ENCODE data around the gene SLC66A1. TPM values are rescaled to one million over a fixed set of nuclear protein-coding genes. Genes with fewer than 3 reads are reported as not detected.

The SLC66A1 gene
- total RNA-seq, 2 donors from 2014 or later: 24.4 to 49.6 TPM

GRCh38 chr1:19371226-19372135 is 59.4 kb downstream of the SLC66A1 start:
- 89% methylated on average over 23 of the region's 23 CpGs for WGBS
- H3K27ac ChIP-seq: no peak overlapping the region
- peaks cover 0 to 4% of the 10 kb centered on the region in 2 donors for H3K36me3 ChIP-seq
- H3K4me3 ChIP-seq: no peak overlapping the region
- no peak for TF ChIP-seq POLR2A (IDR thresholded peaks at IDR 0.05)
- DNase-seq (ENCODE audit: low spot score): no peak
- H3K27me3 ChIP-seq (replicated peaks; ENCODE audit: insufficient read depth): no peaks in the 10 kb centered on the region
- no peaks in the 10 kb centered on the region for H3K9me3 ChIP-seq
- peaks cover 4% of the 10 kb centered on the region for H3K4me1 ChIP-seq (replicated peaks)
- intact Hi-C loops (cut with DNase I): no loop called here

GRCh38 chr1:19372136-19372514 is 60.0 kb downstream of the SLC66A1 start:
- no peak for DNase-seq (ENCODE audit: low spot score)
- intact Hi-C loops (cut with DNase I): no loop called here
- TF ChIP-seq CTCF (IDR thresholded peaks at IDR 0.05) (no peak), POLR2A (IDR thresholded peaks at IDR 0.05) (no peak), POLR2AphosphoS5 (IDR thresholded peaks at IDR 0.05) (no peak)
- WGBS: 33% methylated on average over 5 of the region's 5 CpGs
- H3K9me3 ChIP-seq: no peaks in the 10 kb centered on the region
- H3K4me3 ChIP-seq: no peak overlapping the region
- peaks cover 4% of the 10 kb centered on the region for H3K4me1 ChIP-seq (replicated peaks)
- peaks cover 0 to 4% of the 10 kb centered on the region in 2 donors for H3K36me3 ChIP-seq
- H3K27ac ChIP-seq: no peak overlapping the region
- H3K27me3 ChIP-seq (replicated peaks; ENCODE audit: insufficient read depth): no peaks in the 10 kb centered on the region

- intact Hi-C loops (cut with DNase I): no loop called here
- WGBS: 84% methylated on average over 7 of the region's 7 CpGs
- Histone ChIP-seq H3K36me3 (peaks cover 0 to 4% of the 10 kb centered on the region in 2 donors), H3K4me1 (replicated peaks) (peaks cover 4% of the 10 kb centered on the region), H3K27me3 (replicated peaks; ENCODE audit: insufficient read depth) (no peaks in the 10 kb centered on the region), H3K27ac (peak overlapping the region in 1 of 2 donors; percentile 42), H3K9me3 (no peaks in the 10 kb centered on the region), H3K4me3 (no peak overlapping the region)
- TF ChIP-seq CTCF (IDR thresholded peaks at IDR 0.05): no peak
- DNase-seq (ENCODE audit: low spot score): no peak
These were observed 60.5 kb downstream of the SLC66A1 start for GRCh38 chr1:19372602-19373001.

- DNase-seq (ENCODE audit: low spot score): no peak
- peaks cover 0 to 4% of the 10 kb centered on the region in 2 donors for H3K36me3 ChIP-seq
- intact Hi-C loops (cut with DNase I): no loop called here
- H3K27me3 ChIP-seq (replicated peaks; ENCODE audit: insufficient read depth): no peaks in the 10 kb centered on the region
- TF ChIP-seq CTCF (IDR thresholded peaks at IDR 0.05): no peak
- TF ChIP-seq POLR2AphosphoS5 (IDR thresholded peaks at IDR 0.05): no peak
- TF ChIP-seq POLR2A (IDR thresholded peaks at IDR 0.05): no peak
- peaks cover 4% of the 10 kb centered on the region for H3K4me1 ChIP-seq (replicated peaks)
- H3K9me3 ChIP-seq: no peaks in the 10 kb centered on the region
- H3K27ac ChIP-seq: peak overlapping the region in 1 of 2 donors; percentile 42
- H3K4me3 ChIP-seq: no peak overlapping the region
- 74% methylated on average over 15 of the region's 15 CpGs for WGBS
These were observed 61.3 kb downstream of the SLC66A1 start for GRCh38 chr1:19373211-19374082.

- no peak for DNase-seq (ENCODE audit: low spot score)
- TF ChIP-seq POLR2AphosphoS5 (IDR thresholded peaks at IDR 0.05) (no peak), POLR2A (IDR thresholded peaks at IDR 0.05) (no peak), CTCF (IDR thresholded peaks at IDR 0.05) (peak in 1 of 4 experiments; percentile 13)
- intact Hi-C loops (cut with DNase I): no loop called here
- Histone ChIP-seq H3K27ac (peak overlapping the region in 1 of 2 donors; percentile 42), H3K9me3 (no peaks in the 10 kb centered on the region), H3K27me3 (replicated peaks; ENCODE audit: insufficient read depth) (no peaks in the 10 kb centered on the region), H3K4me1 (replicated peaks) (peaks cover 4% of the 10 kb centered on the region), H3K36me3 (peaks cover 0 to 4% of the 10 kb centered on the region in 2 donors), H3K4me3 (no peak overlapping the region)
- WGBS: 75% methylated on average over 14 of the region's 14 CpGs
These were observed 62.1 kb downstream of the SLC66A1 start for GRCh38 chr1:19374083-19374801.

Data from prostate gland (tissue), 2 donors.